ENCODE results near the gene FBLN5.

Gene FBLN5

GRCh38 chr14:91945751-91946621 lies 1.5 kb downstream of the FBLN5 start:
- DNase-seq = no peak

GRCh38 chr14:91942946-91943345 lies 4.5 kb downstream of the FBLN5 start:
- DNase-seq = no peak

- no peak for DNase-seq
Observed at GRCh38 chr14:91942128-91942527, 5.4 kb downstream of the FBLN5 start.

GRCh38 chr14:91940209-91940608 lies 7.3 kb downstream of the FBLN5 start:
- no peak for DNase-seq

GRCh38 chr14:91935586-91935985 lies 11.9 kb downstream of the FBLN5 start:
- DNase-seq = no peak

- DNase-seq = no peak
Observed at GRCh38 chr14:91934554-91935285, 12.8 kb downstream of the FBLN5 start.

- DNase-seq = no peak
Observed at GRCh38 chr14:91931478-91932088, 15.9 kb downstream of the FBLN5 start.

GRCh38 chr14:91929700-91930099 lies 17.8 kb downstream of the FBLN5 start:
- DNase-seq = no peak

GRCh38 chr14:91927800-91928199 lies 19.7 kb downstream of the FBLN5 start:
- DNase-seq = no peak

- no peak for DNase-seq
Observed at GRCh38 chr14:91927191-91927590, 20.3 kb downstream of the FBLN5 start.

- DNase-seq = no peak
Observed at GRCh38 chr14:91926131-91926890, 21.2 kb downstream of the FBLN5 start.

- no peak for DNase-seq
Observed at GRCh38 chr14:91925727-91926121, 21.8 kb downstream of the FBLN5 start.

GRCh38 chr14:91925001-91925726 lies 22.3 kb downstream of the FBLN5 start:
- DNase-seq = no peak

GRCh38 chr14:91920526-91920925 lies 27.0 kb downstream of the FBLN5 start:
- DNase-seq = no peak

- DNase-seq = no peak
Observed at GRCh38 chr14:91919814-91920213, 27.7 kb downstream of the FBLN5 start.

- DNase-seq = no peak
Observed at GRCh38 chr14:91918186-91918883, 29.2 kb downstream of the FBLN5 start.

GRCh38 chr14:91912035-91912434 lies 35.5 kb downstream of the FBLN5 start:
- no peak for DNase-seq

GRCh38 chr14:91911474-91912032 lies 35.9 kb downstream of the FBLN5 start:
- DNase-seq = peak; percentile 21

- no peak for DNase-seq
Observed at GRCh38 chr14:91910196-91910595, 37.3 kb downstream of the FBLN5 start.

GRCh38 chr14:91906374-91906773 lies 41.1 kb downstream of the FBLN5 start:
- no peak for DNase-seq

GRCh38 chr14:91904956-91905645 lies 42.4 kb downstream of the FBLN5 start:
- DNase-seq = no peak

Data from NCI-H1048 (cell line).